ENCODE measurements around the gene WDR45B.
"Not testable (repeated sequence)": the region's sequence is repeated elsewhere in the genome, so short reads cannot be mapped to it uniquely, and the experiment has no call there.

Gene WDR45B

GRCh38 chr17:82575581-82576221, 72.5 kb downstream of the WDR45B start:
- H2BK120ac ChIP-seq (ENCODE audit: low read depth, low read length); H2BK12ac ChIP-seq (ENCODE audit: low read length in 2 of 2); H3K27ac ChIP-seq (ENCODE audit: low read length, poor library complexity, severe bottlenecking); H3K27me3 ChIP-seq (ENCODE audit: control insufficient read depth in 1 of 2, insufficient read depth in 1 of 2, low read length in 2 of 2); H3K18ac ChIP-seq (ENCODE audit: low read depth in 1 of 2, low read length in 2 of 2); H2BK15ac ChIP-seq (ENCODE audit: low read depth, poor library complexity, severe bottlenecking); H2AFZ ChIP-seq (ENCODE audit: low read depth, low read length); H3K14ac ChIP-seq (ENCODE audit: low read length in 2 of 2); H3K4me3 ChIP-seq (ENCODE audit: insufficient read depth in 1 of 2, low read depth in 1 of 2, low read length in 2 of 2); H3K23ac ChIP-seq (ENCODE audit: low read length in 2 of 2); H3K4me1 ChIP-seq (ENCODE audit: control insufficient read depth, insufficient read depth, low read depth, low read length); H3K4ac ChIP-seq (ENCODE audit: low read depth in 1 of 2, low read length in 2 of 2); H4K91ac ChIP-seq (ENCODE audit: low read length); H2AK5ac ChIP-seq (ENCODE audit: low read length, severe bottlenecking); H4K8ac ChIP-seq (ENCODE audit: low read length); H3K9ac ChIP-seq (ENCODE audit: low read length); H3K4me2 ChIP-seq (ENCODE audit: low read length, poor library complexity, severe bottlenecking); H2BK5ac ChIP-seq (ENCODE audit: low read depth, low read length, poor library complexity, severe bottlenecking); H3K9me3 ChIP-seq (ENCODE audit: control insufficient read depth, low read length); DNase-seq: not testable (repeated sequence)
- Histone ChIP-seq H3K79me1 (replicated peaks; ENCODE audit: low read length, poor library complexity, severe bottlenecking) (peaks cover 33% of the 10 kb centered on the region), H3K36me3 (ENCODE audit: control insufficient read depth in 1 of 2, insufficient read depth in 2 of 2, low read depth in 1 of 2, low read length in 2 of 2) (peaks cover 55 to 72% of the 10 kb centered on the region in 2 experiments)
- 98% methylated on average over 28 of the region's 52 CpGs for WGBS

GRCh38 chr17:82574041-82574440, 74.2 kb downstream of the WDR45B start:
- no peak overlapping the region for H3K27ac ChIP-seq (ENCODE audit: low read length, poor library complexity, severe bottlenecking)
- H3K23ac ChIP-seq (ENCODE audit: low read length in 2 of 2) = no peak overlapping the region
- H2AFZ ChIP-seq (ENCODE audit: low read depth, low read length) = no peak overlapping the region
- no peak overlapping the region for H3K18ac ChIP-seq (ENCODE audit: low read depth in 1 of 2, low read length in 2 of 2)
- no peak overlapping the region for H2BK12ac ChIP-seq (ENCODE audit: low read length in 2 of 2)
- no peaks in the 10 kb centered on the region for H3K9me3 ChIP-seq (ENCODE audit: control insufficient read depth, low read length)
- H3K4me1 ChIP-seq (ENCODE audit: control insufficient read depth, insufficient read depth, low read depth, low read length) = peaks cover 2% of the 10 kb centered on the region
- no peak overlapping the region for H3K4me3 ChIP-seq (ENCODE audit: insufficient read depth in 1 of 2, low read depth in 1 of 2, low read length in 2 of 2)
- H3K79me1 ChIP-seq (replicated peaks; ENCODE audit: low read length, poor library complexity, severe bottlenecking) = peaks cover 41% of the 10 kb centered on the region
- H2BK15ac ChIP-seq (ENCODE audit: low read depth, poor library complexity, severe bottlenecking) = no peak overlapping the region
- H2BK5ac ChIP-seq (ENCODE audit: low read depth, low read length, poor library complexity, severe bottlenecking) = no peak overlapping the region
- no peak overlapping the region for H3K9ac ChIP-seq (ENCODE audit: low read length)
- H2AK5ac ChIP-seq (ENCODE audit: low read length, severe bottlenecking) = no peak overlapping the region
- no peak overlapping the region for H2BK120ac ChIP-seq (ENCODE audit: low read depth, low read length)
- DNase-seq = no peak
- H4K91ac ChIP-seq (ENCODE audit: low read length) = no peak overlapping the region
- no peaks in the 10 kb centered on the region for H3K27me3 ChIP-seq (ENCODE audit: control insufficient read depth in 1 of 2, insufficient read depth in 1 of 2, low read length in 2 of 2)
- peaks cover 61 to 80% of the 10 kb centered on the region in 2 experiments for H3K36me3 ChIP-seq (ENCODE audit: control insufficient read depth in 1 of 2, insufficient read depth in 2 of 2, low read depth in 1 of 2, low read length in 2 of 2)
- 98% methylated on average over 9 of the region's 11 CpGs for WGBS
- no peak overlapping the region for H3K14ac ChIP-seq (ENCODE audit: low read length in 2 of 2)
- H4K8ac ChIP-seq (ENCODE audit: low read length) = no peak overlapping the region
- H3K4me2 ChIP-seq (ENCODE audit: low read length, poor library complexity, severe bottlenecking) = no peak overlapping the region
- no peak overlapping the region for H3K4ac ChIP-seq (ENCODE audit: low read depth in 1 of 2, low read length in 2 of 2)

GRCh38 chr17:82571855-82572254, 76.4 kb downstream of the WDR45B start:
- Histone ChIP-seq H3K4me2 (ENCODE audit: low read length, poor library complexity, severe bottlenecking) (no peak overlapping the region), H3K79me1 (replicated peaks; ENCODE audit: low read length, poor library complexity, severe bottlenecking) (peaks cover 40% of the 10 kb centered on the region), H3K4me3 (ENCODE audit: insufficient read depth in 1 of 2, low read depth in 1 of 2, low read length in 2 of 2) (no peak overlapping the region), H2AK5ac (ENCODE audit: low read length, severe bottlenecking) (no peak overlapping the region), H3K23ac (ENCODE audit: low read length in 2 of 2) (no peak overlapping the region), H3K9ac (ENCODE audit: low read length) (no peak overlapping the region), H2BK12ac (ENCODE audit: low read length in 2 of 2) (no peak overlapping the region), H3K9me3 (ENCODE audit: control insufficient read depth, low read length) (no peaks in the 10 kb centered on the region), H4K8ac (ENCODE audit: low read length) (no peak overlapping the region), H2BK15ac (ENCODE audit: low read depth, poor library complexity, severe bottlenecking) (no peak overlapping the region), H2BK5ac (ENCODE audit: low read depth, low read length, poor library complexity, severe bottlenecking) (no peak overlapping the region), H3K4ac (ENCODE audit: low read depth in 1 of 2, low read length in 2 of 2) (no peak overlapping the region), H3K36me3 (ENCODE audit: control insufficient read depth in 1 of 2, insufficient read depth in 2 of 2, low read depth in 1 of 2, low read length in 2 of 2) (peaks cover 61 to 78% of the 10 kb centered on the region in 2 experiments), H4K91ac (ENCODE audit: low read length) (no peak overlapping the region), H2BK120ac (ENCODE audit: low read depth, low read length) (no peak overlapping the region), H2AFZ (ENCODE audit: low read depth, low read length) (no peak overlapping the region), H3K18ac (ENCODE audit: low read depth in 1 of 2, low read length in 2 of 2) (no peak overlapping the region), H3K27me3 (ENCODE audit: control insufficient read depth in 1 of 2, insufficient read depth in 1 of 2, low read length in 2 of 2) (no peaks in the 10 kb centered on the region), H3K27ac (ENCODE audit: low read length, poor library complexity, severe bottlenecking) (no peak overlapping the region), H3K14ac (ENCODE audit: low read length in 2 of 2) (no peak overlapping the region), H3K4me1 (ENCODE audit: control insufficient read depth, insufficient read depth, low read depth, low read length) (peaks cover 2% of the 10 kb centered on the region)
- WGBS = 98% methylated on average over 6 of the region's 6 CpGs
- no peak for DNase-seq

- Histone ChIP-seq H2AK5ac (ENCODE audit: low read length, severe bottlenecking) (no peak overlapping the region), H2BK15ac (ENCODE audit: low read depth, poor library complexity, severe bottlenecking) (no peak overlapping the region), H3K14ac (ENCODE audit: low read length in 2 of 2) (no peak overlapping the region), H4K91ac (ENCODE audit: low read length) (no peak overlapping the region), H3K27me3 (ENCODE audit: control insufficient read depth in 1 of 2, insufficient read depth in 1 of 2, low read length in 2 of 2) (no peaks in the 10 kb centered on the region), H3K9ac (ENCODE audit: low read length) (no peak overlapping the region), H3K18ac (ENCODE audit: low read depth in 1 of 2, low read length in 2 of 2) (no peak overlapping the region), H3K36me3 (ENCODE audit: control insufficient read depth in 1 of 2, insufficient read depth in 2 of 2, low read depth in 1 of 2, low read length in 2 of 2) (peaks cover 56 to 78% of the 10 kb centered on the region in 2 experiments), H3K4me3 (ENCODE audit: insufficient read depth in 1 of 2, low read depth in 1 of 2, low read length in 2 of 2) (no peak overlapping the region), H3K9me3 (ENCODE audit: control insufficient read depth, low read length) (no peaks in the 10 kb centered on the region), H2AFZ (ENCODE audit: low read depth, low read length) (no peak overlapping the region), H2BK5ac (ENCODE audit: low read depth, low read length, poor library complexity, severe bottlenecking) (no peak overlapping the region), H4K8ac (ENCODE audit: low read length) (no peak overlapping the region), H3K23ac (ENCODE audit: low read length in 2 of 2) (no peak overlapping the region), H3K4ac (ENCODE audit: low read depth in 1 of 2, low read length in 2 of 2) (no peak overlapping the region), H3K4me1 (ENCODE audit: control insufficient read depth, insufficient read depth, low read depth, low read length) (peaks cover 2% of the 10 kb centered on the region), H2BK120ac (ENCODE audit: low read depth, low read length) (no peak overlapping the region), H3K79me1 (replicated peaks; ENCODE audit: low read length, poor library complexity, severe bottlenecking) (peaks cover 47% of the 10 kb centered on the region), H2BK12ac (ENCODE audit: low read length in 2 of 2) (no peak overlapping the region), H3K4me2 (ENCODE audit: low read length, poor library complexity, severe bottlenecking) (no peak overlapping the region), H3K27ac (ENCODE audit: low read length, poor library complexity, severe bottlenecking) (no peak overlapping the region)
- WGBS = 98% methylated on average over 8 of the region's 9 CpGs
- no peak for DNase-seq
These were observed 78.0 kb downstream of the WDR45B start for GRCh38 chr17:82570277-82570676.

All from mesenchymal stem cell (in vitro differentiated cells and primary cell).